HG03457 (cell line): ENCODE data around the gene SECISBP2.

Experiments used
- ATAC-seq: cut with Tn5 transposase; IDR thresholded peaks from one replicate; pipeline ENCODE4 v1.9.1; 2021; ENCODE audit warnings: moderate number of reproducible peaks; ENCODE audit not compliant: unreplicated experiment

The SECISBP2 gene

GRCh38 chr9:89380437-89381307, 62.4 kb downstream of the SECISBP2 start:
- ATAC-seq, result no peak

GRCh38 chr9:89381308-89381609, 63.0 kb downstream of the SECISBP2 start:
- no peak for ATAC-seq

- ATAC-seq, result no peak
These were observed 64.0 kb downstream of the SECISBP2 start for GRCh38 chr9:89382026-89382986.

GRCh38 chr9:89383030-89383720, 64.9 kb downstream of the SECISBP2 start:
- no peak for ATAC-seq

GRCh38 chr9:89383721-89384300, 65.5 kb downstream of the SECISBP2 start:
- ATAC-seq, result no peak

- no peak for ATAC-seq
These were observed 66.5 kb downstream of the SECISBP2 start for GRCh38 chr9:89384783-89385182.

GRCh38 chr9:89386206-89386605, 67.9 kb downstream of the SECISBP2 start:
- no peak for ATAC-seq

GRCh38 chr9:89386797-89387196, 68.5 kb downstream of the SECISBP2 start:
- ATAC-seq, result no peak

GRCh38 chr9:89387197-89387849, 69.0 kb downstream of the SECISBP2 start:
- no peak for ATAC-seq

- ATAC-seq, result no peak
These were observed 70.0 kb downstream of the SECISBP2 start for GRCh38 chr9:89388084-89388867.

GRCh38 chr9:89388868-89389177, 70.5 kb downstream of the SECISBP2 start:
- no peak for ATAC-seq

- ATAC-seq, result no peak
These were observed 71.8 kb downstream of the SECISBP2 start for GRCh38 chr9:89390068-89390555.

GRCh38 chr9:89390578-89391116, 72.3 kb downstream of the SECISBP2 start:
- no peak for ATAC-seq

GRCh38 chr9:89391585-89391984, 73.3 kb downstream of the SECISBP2 start:
- ATAC-seq, result no peak

- ATAC-seq, result no peak
These were observed 76.1 kb downstream of the SECISBP2 start for GRCh38 chr9:89394412-89394811.

GRCh38 chr9:89395931-89396710, 77.8 kb downstream of the SECISBP2 start:
- no peak for ATAC-seq

- no peak for ATAC-seq
These were observed 79.2 kb downstream of the SECISBP2 start for GRCh38 chr9:89397471-89397870.

- ATAC-seq, result no peak
These were observed 80.3 kb downstream of the SECISBP2 start for GRCh38 chr9:89398621-89399020.
